Cardiac muscle cell (in vitro differentiated cells and primary cell): ENCODE results near the gene PDRG1. TPM values are rescaled to one million over a fixed set of nuclear protein-coding genes. Genes with fewer than 3 reads are reported as not detected.

Experiments
- DNase-seq, 2 donors: peaks; one replicate each; pipeline versions ENCODE4 v3.0.0 to v3.0.0-alpha.2; 2010 to 2017; ENCODE audit warnings: low read depth in 1 of 2, low spot score in 1 of 2
- H3K27ac ChIP-seq: fragments of 200-600 bp; sonication (generic); 2 replicates; pipeline ENCODE4 v1.5.1; 2016
- H3K27me3 ChIP-seq: fragments of 200-600 bp; sonication (generic); 2 replicates; pipeline ENCODE4 v1.6.0; 2016; ENCODE audit warnings: control low read depth
- H3K36me3 ChIP-seq: fragments of 200-600 bp; sonication (generic); 2 replicates; pipeline ENCODE4 v1.5.1; 2016; ENCODE audit warnings: control low read depth
- H3K4me1 ChIP-seq: fragments of 200-600 bp; sonication (generic); 2 replicates; pipeline ENCODE4 v1.8.1; 2017; ENCODE audit warnings: low read depth, mild to moderate bottlenecking, mixed run types
- H3K4me3 ChIP-seq: fragments of 200-600 bp; sonication (generic); 2 replicates; pipeline ENCODE4 v1.5.1; 2016; ENCODE audit warnings: mild to moderate bottlenecking
- H3K9me3 ChIP-seq: fragments of 200-600 bp; sonication (generic); 2 replicates; pipeline ENCODE4 v1.5.1; 2017; ENCODE audit warnings: low read depth, mild to moderate bottlenecking, control low read depth
- polyA plus RNA-seq: library from polyadenylated mRNA; unstranded; fragments of >200 nt; fragmentation: Nextera tagmentation; extraction: Ambion mirVana; gene quantifications from 2 replicates; pipeline ENCODE4 v1.2.1, GENCODE V29; 2016
- total RNA-seq: library from RNA; depleted of rRNA; stranded (reverse); fragments of >200 nt; gene quantifications from 2 replicates; pipeline ENCODE4 v1.2.3, GENCODE V29; 2016
- TF ChIP-seq, protein P1 (sequence below): IDR thresholded peaks from 2 replicates; pipeline ENCODE4 v1.5.1; 2012; ENCODE audit warnings: low read depth, mild to moderate bottlenecking, low read length

Gene PDRG1
- total and polyA plus RNA-seq, 2 experiments from 2014 or later, result 14.4 to 38.6 TPM

DNA sequence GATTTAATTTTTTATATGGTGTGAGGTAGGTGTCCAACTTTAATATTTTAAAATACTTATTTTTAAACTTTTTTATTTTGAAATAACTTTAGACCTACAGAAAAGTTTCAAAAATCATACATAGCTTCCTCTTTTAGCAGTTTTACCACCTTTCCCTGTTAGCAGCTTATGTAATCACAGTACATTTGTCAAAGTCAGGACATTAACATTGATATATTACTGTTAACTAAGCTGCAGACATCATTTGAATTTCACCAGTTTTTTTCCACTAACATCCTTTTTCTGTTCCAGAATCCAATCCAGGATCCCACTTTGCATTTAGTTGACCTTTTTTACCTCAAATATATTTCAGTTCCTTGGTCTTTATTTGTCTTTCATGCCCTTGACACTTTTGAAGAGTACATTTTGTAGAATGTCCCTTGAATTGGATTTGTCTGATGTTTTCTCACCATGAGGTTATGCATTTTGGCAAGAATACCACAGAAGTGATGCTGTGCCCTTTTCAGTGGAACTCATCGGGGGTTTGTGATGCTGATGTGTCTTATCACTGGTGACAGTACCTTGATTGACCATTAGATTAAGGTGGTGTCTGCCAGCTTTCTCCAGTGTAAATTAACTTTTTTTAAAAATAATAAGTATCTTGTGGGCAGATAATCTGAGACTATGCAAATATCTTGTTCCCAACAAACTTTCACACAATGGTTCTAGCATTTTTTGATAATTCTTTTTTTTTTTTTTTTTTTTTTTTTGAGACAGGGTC lies 48.0 kb downstream of the PDRG1 start:
- no peaks in the 10 kb centered on the region for H3K27me3 ChIP-seq
- H3K9me3 ChIP-seq, result no peaks in the 10 kb centered on the region
- no peaks in the 10 kb centered on the region for H3K4me1 ChIP-seq
- H3K4me3 ChIP-seq, result no peak overlapping the region
- H3K27ac ChIP-seq, result no peak overlapping the region
- no peaks in the 10 kb centered on the region for H3K36me3 ChIP-seq
- TF ChIP-seq, protein P1, sequence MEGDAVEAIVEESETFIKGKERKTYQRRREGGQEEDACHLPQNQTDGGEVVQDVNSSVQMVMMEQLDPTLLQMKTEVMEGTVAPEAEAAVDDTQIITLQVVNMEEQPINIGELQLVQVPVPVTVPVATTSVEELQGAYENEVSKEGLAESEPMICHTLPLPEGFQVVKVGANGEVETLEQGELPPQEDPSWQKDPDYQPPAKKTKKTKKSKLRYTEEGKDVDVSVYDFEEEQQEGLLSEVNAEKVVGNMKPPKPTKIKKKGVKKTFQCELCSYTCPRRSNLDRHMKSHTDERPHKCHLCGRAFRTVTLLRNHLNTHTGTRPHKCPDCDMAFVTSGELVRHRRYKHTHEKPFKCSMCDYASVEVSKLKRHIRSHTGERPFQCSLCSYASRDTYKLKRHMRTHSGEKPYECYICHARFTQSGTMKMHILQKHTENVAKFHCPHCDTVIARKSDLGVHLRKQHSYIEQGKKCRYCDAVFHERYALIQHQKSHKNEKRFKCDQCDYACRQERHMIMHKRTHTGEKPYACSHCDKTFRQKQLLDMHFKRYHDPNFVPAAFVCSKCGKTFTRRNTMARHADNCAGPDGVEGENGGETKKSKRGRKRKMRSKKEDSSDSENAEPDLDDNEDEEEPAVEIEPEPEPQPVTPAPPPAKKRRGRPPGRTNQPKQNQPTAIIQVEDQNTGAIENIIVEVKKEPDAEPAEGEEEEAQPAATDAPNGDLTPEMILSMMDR, result no peak
- DNase-seq, result no peak

DNA sequence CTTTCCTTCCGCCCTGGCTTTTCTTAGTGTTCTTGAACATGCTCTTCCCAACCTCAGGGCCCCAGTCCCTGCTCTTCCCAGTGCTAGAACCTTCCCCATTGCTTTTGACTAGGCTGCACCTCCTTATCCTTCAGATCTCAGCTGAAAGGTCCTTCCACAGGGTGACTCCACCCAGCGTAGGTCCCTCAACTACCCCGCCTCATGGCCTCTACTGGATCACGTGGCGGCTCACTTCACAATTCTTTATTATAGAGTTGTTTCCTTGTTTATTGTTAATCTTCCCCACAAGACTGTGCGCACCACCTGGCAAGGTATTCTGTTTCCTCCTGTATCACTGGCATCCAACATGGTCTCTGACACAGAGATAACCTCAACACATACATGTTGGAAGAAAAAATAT lies 50.2 kb downstream of the PDRG1 start:
- no peak overlapping the region for H3K27ac ChIP-seq
- H3K27me3 ChIP-seq, result no peaks in the 10 kb centered on the region
- H3K4me3 ChIP-seq, result no peak overlapping the region
- H3K9me3 ChIP-seq, result no peaks in the 10 kb centered on the region
- no peak for DNase-seq
- TF ChIP-seq, protein P1, result no peak
- H3K36me3 ChIP-seq, result no peaks in the 10 kb centered on the region
- no peaks in the 10 kb centered on the region for H3K4me1 ChIP-seq

DNA sequence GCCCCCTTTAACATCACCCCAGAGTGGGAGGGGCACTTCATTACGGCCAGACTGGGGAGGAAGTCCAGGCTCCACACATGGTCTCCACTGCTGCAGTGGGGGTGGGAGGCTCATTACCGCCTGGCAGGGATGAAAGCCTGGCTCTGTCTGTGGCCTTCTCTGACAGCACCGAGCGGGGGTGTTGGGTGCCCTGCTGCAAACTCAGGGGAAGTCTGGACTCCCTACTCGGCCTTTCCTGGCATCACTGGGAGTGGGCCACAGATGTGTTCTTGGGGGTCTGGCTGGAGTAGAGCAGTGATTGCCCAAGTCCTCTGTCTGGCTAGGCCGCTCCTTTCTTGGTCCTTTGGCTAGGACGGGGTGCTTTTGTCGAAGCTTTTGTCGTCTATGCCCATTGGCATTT lies 54.3 kb downstream of the PDRG1 start:
- Histone ChIP-seq H3K4me3 (no peak overlapping the region), H3K36me3 (no peaks in the 10 kb centered on the region), H3K4me1 (no peaks in the 10 kb centered on the region), H3K27ac (no peak overlapping the region), H3K9me3 (no peaks in the 10 kb centered on the region), H3K27me3 (no peaks in the 10 kb centered on the region)
- no peak for DNase-seq
- TF ChIP-seq, protein P1, result no peak

DNA sequence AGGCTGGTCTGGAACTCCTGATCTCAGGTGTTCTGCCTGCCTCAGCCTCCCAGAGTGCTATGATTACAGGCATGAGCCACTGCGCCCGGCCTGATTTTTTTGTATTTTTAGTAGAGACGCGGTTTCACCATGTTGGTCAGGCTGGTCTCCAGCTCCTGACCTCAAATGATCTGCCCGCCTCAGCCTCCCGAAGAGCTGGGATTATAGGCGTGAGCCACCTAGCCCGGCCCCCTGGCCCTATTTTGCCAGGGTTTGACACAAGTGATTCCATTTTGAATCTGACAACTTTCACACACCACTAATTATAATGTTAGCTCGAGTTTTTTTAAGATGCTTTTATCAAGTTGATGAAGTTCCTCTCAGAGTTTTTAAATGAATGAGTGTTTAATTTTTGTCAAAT lies 55.8 kb downstream of the PDRG1 start:
- no peaks in the 10 kb centered on the region for H3K4me1 ChIP-seq
- H3K9me3 ChIP-seq, result no peaks in the 10 kb centered on the region
- no peaks in the 10 kb centered on the region for H3K36me3 ChIP-seq
- no peak overlapping the region for H3K4me3 ChIP-seq
- no peaks in the 10 kb centered on the region for H3K27me3 ChIP-seq
- TF ChIP-seq, protein P1, result no peak
- no peak overlapping the region for H3K27ac ChIP-seq
- DNase-seq, result no peak

DNA sequence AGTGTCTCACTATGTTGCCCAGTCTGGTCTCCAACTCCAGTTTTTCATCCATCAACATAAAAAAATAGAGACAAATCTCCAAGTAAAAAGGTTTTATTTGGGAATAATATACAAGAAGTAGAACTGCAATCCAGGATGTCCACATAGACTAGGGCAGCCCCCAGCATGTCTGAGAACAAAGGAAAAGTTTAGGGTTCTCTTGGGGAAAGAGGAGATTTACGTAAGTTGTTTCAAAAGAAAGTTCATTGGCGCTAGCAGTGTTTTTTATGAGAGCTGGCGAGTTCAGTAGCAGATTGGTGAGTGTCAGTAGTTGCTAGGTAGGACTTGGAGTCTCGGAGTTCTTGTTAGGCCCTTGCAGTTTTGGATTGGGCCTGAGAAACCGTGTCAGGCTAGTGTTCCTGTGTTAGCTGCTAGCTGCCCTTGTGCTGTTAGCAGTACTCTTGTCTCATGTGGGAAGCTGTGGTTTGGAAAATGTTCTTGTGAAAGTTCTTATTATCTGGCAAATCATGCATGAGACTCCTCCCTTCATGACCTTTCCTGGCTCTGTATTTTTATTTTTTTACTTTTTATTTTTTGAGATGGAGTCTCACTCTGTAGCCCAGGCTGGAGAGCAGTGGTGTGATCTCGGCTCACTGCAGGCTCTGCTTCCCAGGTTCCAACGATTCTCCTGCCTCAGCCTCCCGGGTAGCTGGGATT lies 56.7 kb downstream of the PDRG1 start:
- Histone ChIP-seq H3K27me3 (no peaks in the 10 kb centered on the region), H3K27ac (no peak overlapping the region), H3K4me1 (no peaks in the 10 kb centered on the region), H3K9me3 (no peaks in the 10 kb centered on the region), H3K36me3 (no peaks in the 10 kb centered on the region), H3K4me3 (no peak overlapping the region)
- TF ChIP-seq, protein P1, result no peak
- peak; percentile 73 for DNase-seq

Other genes starting within 250 kb of the PDRG1 start
- 74.6 and 81.2 TPM in 2 replicates for gene BCL2L1, start 229.2 kb downstream of the PDRG1 start, total RNA-seq
- gene BCL2L1, start 229.2 kb downstream of the PDRG1 start, polyA plus RNA-seq, result 37.8 and 40.5 TPM in 2 replicates
- gene TPX2, start 212.8 kb downstream of the PDRG1 start, total RNA-seq, result 15.2 and 120 TPM in 2 replicates
- 12.3 and 91.0 TPM in 2 replicates for gene TPX2, start 212.8 kb downstream of the PDRG1 start, polyA plus RNA-seq
- gene MYLK2, start 132.7 kb downstream of the PDRG1 start, total RNA-seq, result 0.15 TPM in 1 of 2 replicates, not detected in the other
- gene MYLK2, start 132.7 kb downstream of the PDRG1 start, polyA plus RNA-seq, result 0.26 TPM in 1 of 2 replicates, not detected in the other
- gene FOXS1, start 106.4 kb downstream of the PDRG1 start, total RNA-seq, result 0.07 and 0.83 TPM in 2 replicates
- 0.23 TPM in 1 of 2 replicates, not detected in the other for gene FOXS1, start 106.4 kb downstream of the PDRG1 start, polyA plus RNA-seq
- gene DUSP15, start 81.5 kb downstream of the PDRG1 start, total RNA-seq, result 20.3 and 23.6 TPM in 2 replicates
- gene DUSP15, start 81.5 kb downstream of the PDRG1 start, polyA plus RNA-seq, result 7.2 and 8.0 TPM in 2 replicates
- 0.15 TPM in 1 of 2 replicates, not detected in the other for gene TTLL9, start 81.4 kb downstream of the PDRG1 start, total RNA-seq
- gene TTLL9, start 81.4 kb downstream of the PDRG1 start, polyA plus RNA-seq, result 0.09 and 0.47 TPM in 2 replicates
- 0.03 and 0.04 TPM in 2 replicates for gene XKR7, start 16.1 kb upstream of the PDRG1 start, total RNA-seq
- 0.02 TPM in 1 of 2 replicates, not detected in the other for gene XKR7, start 16.1 kb upstream of the PDRG1 start, polyA plus RNA-seq
- 0.69 and 0.92 TPM in 2 replicates for gene CCM2L, start 58.4 kb upstream of the PDRG1 start, total RNA-seq
- gene CCM2L, start 58.4 kb upstream of the PDRG1 start, polyA plus RNA-seq, result 0.35 and 0.79 TPM in 2 replicates
- not detected in 2 replicates for gene HCK, start 100.2 kb upstream of the PDRG1 start, total RNA-seq
- not detected in 2 replicates for gene HCK, start 100.2 kb upstream of the PDRG1 start, polyA plus RNA-seq
- gene TM9SF4, start 157.7 kb upstream of the PDRG1 start, total RNA-seq, result 38.9 and 52.5 TPM in 2 replicates
- 54.6 and 71.3 TPM in 2 replicates for gene TM9SF4, start 157.7 kb upstream of the PDRG1 start, polyA plus RNA-seq